Stromal cell of bone marrow (primary cell): ENCODE data around the gene TNFRSF1B.
A peak's percentile ranks its signal among the peaks of the same experiment; 100 is the strongest.

ENCODE experiments used
- DNase-seq: peaks from one replicate; pipeline ENCODE4 v3.0.0-alpha.2; 2012; ENCODE audit warnings: low read depth

Gene TNFRSF1B

DNA sequence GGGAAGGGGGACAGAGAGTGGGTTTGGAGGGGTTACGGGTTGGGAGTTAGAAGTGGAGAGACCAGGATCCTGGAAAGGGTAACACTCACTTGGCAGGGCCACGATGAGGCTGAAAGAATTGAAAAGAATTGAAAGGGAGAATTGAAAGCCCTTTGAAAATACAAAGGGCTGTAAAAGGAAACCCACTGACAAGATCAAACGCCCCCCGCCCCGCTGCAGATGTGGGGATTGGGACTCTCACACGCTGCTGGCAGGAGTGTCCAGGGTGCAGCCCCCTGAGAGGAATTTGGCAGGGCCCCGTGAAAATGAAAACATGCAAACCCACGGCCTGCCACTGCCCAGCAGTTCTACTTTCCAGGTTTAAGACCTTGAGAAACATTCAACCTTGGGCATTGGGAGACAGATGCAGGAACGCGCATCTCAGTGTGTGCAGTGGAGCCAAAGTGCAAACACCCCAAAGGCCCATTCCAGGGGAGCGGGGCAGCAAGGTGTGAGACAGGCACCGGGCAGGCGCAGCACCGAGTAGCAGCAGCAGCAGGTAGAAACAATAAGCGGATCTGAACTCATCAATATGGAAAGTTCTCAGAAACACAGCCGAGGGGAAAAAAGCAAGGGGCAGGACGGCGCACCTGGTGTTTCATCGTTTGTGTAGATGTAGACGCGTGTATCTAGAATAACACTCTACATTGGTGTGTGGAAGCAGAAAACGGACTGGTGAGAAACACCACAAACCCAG is 8.3 kb upstream of the TNFRSF1B start:
- no peak for DNase-seq

DNA sequence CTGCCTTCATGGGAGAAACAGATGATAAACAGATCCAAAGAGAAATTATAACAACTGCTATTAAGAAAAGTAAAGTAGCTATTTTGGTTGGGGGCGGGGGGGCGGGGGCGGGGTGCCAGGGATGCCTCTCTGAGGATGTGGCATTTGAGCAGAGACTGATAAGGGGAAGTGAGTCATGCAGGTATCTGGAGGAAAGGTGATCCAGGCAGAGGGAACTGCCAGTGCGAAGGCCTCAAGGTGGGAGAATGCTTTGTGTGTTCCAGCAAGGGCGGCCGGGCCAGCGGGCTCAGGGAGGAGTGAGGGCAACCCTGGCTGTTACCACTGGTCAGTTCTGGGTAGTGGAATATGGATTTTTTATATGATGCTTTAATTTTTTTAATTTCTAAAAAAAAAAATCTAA is 7.0 kb upstream of the TNFRSF1B start:
- no peak for DNase-seq

DNA sequence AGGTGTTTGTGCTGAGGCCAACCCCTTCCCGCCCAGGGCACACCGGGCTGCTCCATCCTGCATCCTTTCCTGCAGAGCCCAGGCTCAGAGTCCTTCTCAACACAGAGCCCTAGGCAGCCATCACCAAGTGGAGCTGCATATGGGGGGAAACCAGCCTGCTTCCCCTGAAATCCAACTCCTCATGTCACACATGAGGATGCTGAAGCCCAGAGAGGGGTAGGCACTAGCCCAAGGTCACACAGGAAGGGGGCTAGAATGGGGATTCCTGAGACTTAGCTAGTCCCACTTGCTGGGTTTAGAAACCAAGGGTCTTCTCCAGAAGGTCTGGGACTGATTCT is 5.5 kb upstream of the TNFRSF1B start:
- no peak for DNase-seq

- peak; percentile 87 for DNase-seq
These were observed 4.9 kb upstream of the TNFRSF1B start for GRCh38 chr1:12161662-12162458.

- DNase-seq, result no peak
These were observed 4.2 kb upstream of the TNFRSF1B start for GRCh38 chr1:12162459-12163137.

GRCh38 chr1:12163210-12163609 is 3.6 kb upstream of the TNFRSF1B start:
- no peak for DNase-seq

DNA sequence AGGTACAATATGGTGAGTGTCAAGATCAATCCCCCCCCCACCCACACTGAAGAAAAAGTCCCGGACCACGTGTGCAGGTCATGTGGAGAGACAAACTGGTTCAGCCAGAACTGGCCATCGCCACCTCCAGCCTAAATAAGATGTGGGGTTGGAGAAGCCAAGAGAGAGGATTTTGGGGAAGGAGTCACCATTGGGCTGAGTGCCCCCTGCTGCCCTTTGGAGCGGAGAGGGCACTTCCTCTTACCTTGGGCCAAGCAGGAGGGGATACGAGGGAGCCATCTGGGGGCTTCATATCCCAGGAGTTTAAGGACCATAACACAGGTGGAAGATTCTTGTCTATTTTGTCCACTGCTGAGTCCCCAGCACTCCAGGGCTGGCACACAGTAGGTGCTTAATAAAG is 2.6 kb upstream of the TNFRSF1B start:
- no peak for DNase-seq

- no peak for DNase-seq
These were observed 1.4 kb upstream of the TNFRSF1B start for GRCh38 chr1:12165342-12165741.

DNA sequence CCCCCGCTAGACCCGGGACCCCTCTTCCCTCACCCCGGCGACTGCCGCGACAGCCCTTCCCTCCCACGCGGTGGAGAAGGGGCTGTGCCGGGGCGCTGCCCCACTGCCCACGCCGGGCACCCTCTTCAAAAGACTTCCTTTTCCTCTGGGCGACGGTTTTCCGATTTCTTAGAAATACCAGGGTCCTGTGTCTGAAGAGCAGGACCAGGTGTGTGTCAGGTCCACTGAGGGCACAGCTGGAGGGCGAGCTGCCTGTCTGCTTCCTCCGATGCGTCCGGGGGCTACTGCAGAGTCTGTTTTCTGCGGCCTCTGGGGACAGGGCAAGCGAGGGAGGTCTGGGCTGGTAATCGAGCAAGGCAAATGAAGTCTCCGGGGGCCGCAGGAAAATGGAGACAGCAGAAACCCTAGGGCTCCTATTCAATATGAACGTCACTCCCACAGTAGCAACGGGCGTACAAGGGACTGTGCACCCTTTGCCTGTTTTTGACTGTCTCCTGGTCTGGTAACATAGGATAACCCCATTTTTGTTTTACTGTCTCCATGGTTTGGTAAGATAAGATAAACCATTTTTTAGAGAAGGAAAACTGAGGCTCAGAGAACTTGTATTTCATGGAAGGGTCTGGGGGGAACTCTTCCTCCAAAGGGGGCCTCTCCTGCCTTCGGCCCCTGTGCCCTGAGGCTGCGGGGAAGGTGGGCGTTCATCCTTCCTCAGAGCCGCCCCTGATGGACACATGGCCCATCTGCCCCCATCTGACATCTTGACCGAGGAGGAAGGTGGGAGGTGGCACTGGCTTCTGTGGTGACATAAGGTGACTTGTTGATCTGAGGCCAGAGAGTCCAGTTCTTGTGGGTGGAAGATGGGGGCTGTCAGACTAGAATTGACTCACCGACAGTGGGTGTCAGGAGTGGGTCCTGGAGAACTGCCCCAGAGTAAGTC is 970 bp downstream of the TNFRSF1B start:
- DNase-seq, result no peak

- no peak for DNase-seq
These were observed 1.8 kb downstream of the TNFRSF1B start for GRCh38 chr1:12168451-12169160.

- no peak for DNase-seq
These were observed 2.8 kb downstream of the TNFRSF1B start for GRCh38 chr1:12169442-12170135.

DNA sequence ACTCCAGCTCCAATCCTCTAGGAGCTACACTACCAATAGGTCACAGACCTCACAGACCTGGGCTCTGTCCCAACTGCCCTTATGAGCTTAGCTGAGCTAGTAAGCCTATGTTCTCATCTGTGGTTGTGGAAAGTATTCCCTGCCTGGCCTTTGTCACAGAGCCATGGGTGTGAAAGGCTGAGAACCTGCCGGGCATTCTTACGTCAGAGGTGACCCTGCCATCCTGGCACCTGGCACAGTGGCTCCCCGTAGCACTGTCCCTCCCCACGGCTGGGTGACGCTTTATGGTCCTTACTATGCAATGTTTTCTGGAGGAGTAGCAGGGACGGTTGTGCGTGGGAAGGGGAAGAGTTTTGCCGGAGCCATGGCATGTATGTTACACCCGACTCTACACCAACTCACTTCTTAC is 3.5 kb downstream of the TNFRSF1B start:
- DNase-seq, result no peak

DNA sequence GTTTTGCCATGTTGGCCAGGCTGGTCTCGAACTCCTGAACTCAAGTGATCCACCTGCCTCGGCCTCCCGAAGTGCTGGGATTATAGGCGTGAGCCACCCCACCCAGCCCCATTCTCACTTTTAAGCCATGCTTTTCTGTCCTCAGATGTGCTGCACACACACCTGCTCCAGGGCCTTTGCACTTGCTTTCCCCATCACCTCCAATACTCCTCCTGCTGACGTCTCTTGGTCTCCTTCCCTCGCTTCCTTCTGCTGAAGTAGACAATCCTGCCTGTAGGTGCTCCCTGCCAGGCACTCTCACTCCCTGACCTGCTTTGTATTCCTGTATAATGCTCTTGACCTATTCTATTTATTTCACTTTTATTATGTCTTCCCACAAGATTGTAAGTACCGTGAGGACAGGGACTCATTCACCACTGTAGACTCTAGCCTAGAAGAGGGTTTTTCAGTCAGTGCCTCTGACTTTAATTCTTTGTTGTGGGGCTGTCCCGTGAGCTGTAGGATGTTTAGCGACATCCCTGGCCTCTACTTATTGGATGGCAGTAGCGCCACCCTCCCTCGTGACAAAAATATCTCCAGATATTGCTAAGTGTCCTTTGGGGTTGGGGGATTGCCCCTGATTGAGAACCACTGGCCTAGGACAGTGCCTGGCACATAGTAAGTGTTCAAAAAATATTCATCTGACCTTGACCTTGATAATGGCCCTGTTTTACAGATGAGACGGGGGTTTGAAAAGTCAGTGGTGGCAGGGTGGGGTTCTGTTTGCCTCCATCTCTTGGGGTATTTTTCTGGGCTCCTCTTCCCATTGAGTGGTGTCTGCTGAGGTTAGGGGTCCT is 4.6 kb downstream of the TNFRSF1B start:
- DNase-seq, result no peak

DNA sequence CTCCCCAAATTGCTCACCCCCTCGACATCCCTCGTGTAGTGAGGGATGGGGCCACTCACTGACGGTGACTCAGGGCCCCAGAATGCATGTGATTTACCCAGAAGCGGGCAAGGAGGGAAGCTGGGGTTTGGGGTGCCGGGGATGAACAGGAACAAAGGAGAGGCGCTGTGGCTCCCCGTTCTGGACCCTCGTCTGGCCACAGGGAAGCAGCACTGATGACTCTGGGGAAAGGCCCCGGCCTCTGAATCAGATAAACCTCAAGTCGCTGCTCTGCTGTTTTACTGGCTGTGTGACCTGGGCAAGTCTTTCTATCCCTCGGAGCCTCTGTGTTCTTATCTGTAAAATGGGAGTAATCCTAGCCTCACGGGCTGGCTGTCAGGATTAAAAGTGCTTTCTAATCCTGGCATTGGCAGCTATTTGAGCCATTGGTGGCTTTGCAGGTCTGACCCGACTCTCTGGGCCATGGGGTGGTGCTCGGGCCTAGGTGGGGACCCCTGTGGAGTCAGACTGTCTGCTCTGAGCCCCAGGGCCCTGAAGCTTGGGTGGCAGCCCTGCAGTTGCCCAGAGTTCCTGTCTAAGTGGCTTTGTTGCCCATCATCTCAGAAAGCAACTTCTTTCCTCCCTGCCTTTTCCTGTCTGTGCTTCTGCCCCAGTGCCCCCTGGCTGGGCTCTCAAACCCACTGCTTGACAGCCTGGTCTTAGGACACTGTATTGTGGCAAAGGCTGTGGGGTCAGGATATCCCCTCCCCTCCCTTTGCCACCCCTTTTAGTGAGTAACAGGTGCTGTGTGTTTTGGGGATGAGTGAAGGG is 5.5 kb downstream of the TNFRSF1B start:
- no peak for DNase-seq

GRCh38 chr1:12173041-12173509 is 6.3 kb downstream of the TNFRSF1B start:
- no peak for DNase-seq

- DNase-seq, result no peak
These were observed 6.9 kb downstream of the TNFRSF1B start for GRCh38 chr1:12173631-12174121.

- DNase-seq, result no peak
These were observed 8.4 kb downstream of the TNFRSF1B start for GRCh38 chr1:12174924-12175810.
